ENCODE measurements around the gene PDHX.

PDHX gene

DNA sequence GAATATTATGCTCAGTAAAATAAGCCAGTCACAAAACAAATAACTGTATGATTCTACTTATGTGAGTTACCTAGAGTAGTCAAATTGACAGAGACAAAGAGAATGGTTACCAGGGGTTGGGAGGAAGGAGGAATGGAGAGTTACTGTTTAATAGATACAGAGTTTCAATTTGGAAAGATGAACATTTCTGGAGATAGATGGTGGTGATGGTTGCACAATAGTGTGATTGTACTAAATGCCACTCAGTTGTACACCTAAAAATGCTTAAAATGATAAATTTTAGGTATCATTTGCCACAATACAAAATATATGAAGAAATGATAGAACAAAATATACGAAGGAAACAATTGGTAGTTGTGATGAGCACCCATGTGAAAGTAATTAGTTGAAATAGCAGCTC lies 43.4 kb downstream of the PDHX start:
- no peak for DNase-seq

- no peak for DNase-seq
These were observed 43.9 kb downstream of the PDHX start for GRCh38 chr11:34960277-34960676.

- DNase-seq: no peak
These were observed 45.6 kb downstream of the PDHX start for GRCh38 chr11:34962034-34962433.

DNA sequence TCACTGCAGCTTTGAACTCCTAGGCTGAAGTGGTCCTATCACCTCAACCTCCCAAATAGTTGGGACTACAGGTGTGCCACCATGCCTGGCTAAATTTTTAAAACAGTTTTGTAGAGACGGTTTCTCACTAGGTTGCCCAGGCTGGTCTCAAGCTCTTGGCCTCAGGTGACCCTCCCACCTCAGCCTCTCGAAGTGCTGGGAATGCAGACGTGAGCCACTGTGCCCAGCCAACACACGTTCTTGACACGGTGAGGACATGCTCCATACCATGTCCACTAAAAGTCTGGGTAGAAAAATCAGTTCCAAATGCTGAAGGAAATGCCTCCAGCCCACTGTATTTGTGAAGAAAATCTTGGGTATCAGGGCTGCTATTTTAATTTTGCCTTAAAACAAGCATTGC lies 46.9 kb downstream of the PDHX start:
- no peak for DNase-seq

- DNase-seq: no peak
These were observed 48.4 kb downstream of the PDHX start for GRCh38 chr11:34964610-34965331.

GRCh38 chr11:34968862-34969261 lies 52.4 kb downstream of the PDHX start:
- DNase-seq: no peak

DNA sequence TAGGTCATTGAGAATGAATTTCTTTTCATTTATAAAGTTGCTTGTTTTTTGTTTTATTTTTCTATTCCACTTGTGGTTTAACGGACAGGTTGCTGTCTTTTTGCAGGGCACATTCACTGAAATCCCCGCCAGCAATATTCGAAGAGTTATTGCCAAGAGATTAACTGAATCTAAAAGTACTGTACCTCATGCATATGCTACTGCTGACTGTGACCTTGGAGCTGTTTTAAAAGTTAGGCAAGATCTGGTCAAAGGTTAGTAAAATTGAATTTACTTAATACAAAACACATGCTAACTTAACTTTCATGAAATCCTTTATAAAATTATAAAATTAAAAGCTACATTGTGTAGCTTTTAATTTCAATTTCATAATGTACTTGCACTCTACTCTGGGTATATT lies 53.6 kb downstream of the PDHX start:
- DNase-seq: no peak

DNA sequence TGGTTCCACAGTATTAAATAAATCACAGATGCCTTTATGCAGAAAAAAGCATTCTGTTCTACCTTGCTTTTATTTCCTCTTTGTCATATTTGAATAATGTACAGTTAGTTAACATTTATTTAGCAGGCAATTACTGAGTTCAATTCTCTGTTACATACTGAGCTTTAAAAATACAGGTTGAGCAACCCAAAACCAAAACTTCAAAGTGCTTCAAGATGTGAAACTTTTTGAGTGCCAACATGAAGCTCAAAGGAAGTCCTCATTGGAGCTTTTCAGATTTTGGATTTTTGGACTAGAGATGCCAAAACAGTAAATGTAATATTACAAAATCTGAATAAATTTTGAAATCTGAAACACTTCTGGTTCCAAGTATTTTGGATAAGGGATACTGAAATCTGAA lies 54.1 kb downstream of the PDHX start:
- no peak for DNase-seq

- DNase-seq: no peak
These were observed 55.5 kb downstream of the PDHX start for GRCh38 chr11:34971928-34972327.

DNA sequence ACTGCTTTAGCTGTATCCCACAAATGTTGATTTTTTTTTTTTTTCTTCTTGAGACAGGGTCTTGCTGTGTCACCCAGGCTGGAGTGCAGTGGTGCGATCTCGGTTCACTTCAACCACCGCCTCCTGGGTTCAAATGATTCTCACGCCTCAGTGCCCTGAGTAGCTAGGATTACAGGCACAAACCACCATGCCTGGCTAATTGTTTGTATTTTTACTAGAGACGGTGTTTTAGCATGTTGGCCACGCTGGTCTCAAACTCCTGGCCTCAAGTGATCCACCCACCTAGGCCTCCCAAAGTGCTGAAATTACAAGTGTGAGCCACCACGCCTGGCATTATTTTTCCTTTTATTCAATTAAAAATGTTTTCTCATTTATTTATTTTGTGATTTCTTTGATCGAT lies 55.9 kb downstream of the PDHX start:
- DNase-seq: no peak

- DNase-seq: no peak
These were observed 56.5 kb downstream of the PDHX start for GRCh38 chr11:34972892-34973291.

DNA sequence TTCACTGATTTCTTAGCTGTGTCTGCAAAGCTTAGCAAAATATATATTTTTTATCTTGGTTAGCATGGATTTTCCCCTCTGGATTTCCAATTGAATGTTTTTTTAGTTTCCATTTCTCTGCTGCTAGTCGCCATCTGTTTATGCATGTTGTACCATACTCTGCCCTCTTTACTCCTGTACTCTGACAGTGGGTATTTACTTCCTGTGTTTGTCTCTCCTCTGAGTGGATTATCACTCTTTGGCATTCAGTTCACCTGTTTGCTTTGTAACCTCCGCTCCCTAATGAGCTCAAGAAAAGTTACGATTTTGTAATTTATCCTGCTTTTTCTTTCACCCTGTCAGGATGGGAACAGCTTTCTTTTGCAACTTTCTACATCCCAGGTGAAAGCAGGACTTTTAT lies 59.1 kb downstream of the PDHX start:
- DNase-seq: no peak

DNA sequence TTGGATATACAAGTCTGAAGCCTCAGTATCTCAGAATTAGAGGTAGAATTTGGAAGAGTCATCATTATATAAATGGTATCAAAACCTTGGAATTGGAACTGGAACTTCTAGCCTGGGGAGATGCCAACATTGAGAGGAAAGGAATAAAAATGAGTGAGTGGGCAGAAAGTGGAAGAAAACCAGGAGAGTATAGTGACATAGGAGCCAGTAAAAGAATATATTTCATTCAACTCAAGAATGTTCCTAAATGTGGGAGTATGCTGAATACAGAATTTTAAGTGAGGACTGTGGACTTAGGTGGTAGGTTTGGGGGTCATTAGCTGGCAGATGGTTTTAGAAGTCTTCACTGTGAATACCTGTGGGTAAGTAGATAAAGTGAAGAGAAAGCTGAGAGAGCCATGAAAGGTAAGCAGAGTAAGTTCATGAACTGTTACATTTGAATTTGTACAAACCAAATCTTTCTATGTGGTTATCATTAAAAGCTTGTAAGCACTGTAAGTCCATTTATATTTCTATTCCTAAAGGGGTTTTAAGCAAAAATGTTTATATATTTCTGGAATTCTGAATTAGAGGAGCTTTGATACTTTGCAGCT lies 60.2 kb downstream of the PDHX start:
- DNase-seq: no peak

DNA sequence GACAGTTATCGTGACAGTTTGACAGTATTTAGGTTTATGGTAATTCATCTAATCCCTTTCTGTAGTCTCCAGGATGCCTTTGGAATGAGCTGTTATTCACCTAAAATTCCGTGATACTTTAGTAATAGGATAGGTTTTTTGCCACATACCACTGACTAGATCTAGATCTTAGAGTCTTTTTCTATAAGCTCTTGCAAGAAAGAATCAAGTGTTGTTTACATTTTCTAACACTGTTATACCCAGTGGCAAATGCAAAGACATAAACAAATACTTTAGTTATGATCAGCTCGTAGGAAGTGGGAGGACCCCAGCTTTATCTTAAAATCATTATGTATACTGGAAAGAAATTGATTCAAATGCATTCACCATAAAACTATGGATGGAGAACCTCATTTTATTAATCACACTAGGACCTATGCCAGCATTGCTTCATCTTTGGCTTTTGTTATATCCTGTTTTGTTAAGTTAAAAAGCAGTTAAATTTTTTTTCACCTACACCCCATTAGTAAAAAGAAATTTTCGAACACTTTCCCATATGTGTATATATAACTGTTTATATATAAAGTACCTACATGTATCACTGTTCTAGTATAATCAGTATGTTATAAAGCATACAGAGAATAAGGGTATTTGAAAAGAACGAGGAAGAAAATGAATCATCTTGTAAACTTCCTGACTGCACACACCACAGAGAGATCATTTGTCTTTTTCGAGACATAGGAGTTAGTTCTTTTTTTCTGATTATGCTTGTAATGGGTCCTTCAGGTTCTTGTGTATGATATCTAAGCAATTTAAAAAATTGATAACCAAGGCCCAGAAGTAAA lies 60.9 kb downstream of the PDHX start:
- DNase-seq: no peak

DNA sequence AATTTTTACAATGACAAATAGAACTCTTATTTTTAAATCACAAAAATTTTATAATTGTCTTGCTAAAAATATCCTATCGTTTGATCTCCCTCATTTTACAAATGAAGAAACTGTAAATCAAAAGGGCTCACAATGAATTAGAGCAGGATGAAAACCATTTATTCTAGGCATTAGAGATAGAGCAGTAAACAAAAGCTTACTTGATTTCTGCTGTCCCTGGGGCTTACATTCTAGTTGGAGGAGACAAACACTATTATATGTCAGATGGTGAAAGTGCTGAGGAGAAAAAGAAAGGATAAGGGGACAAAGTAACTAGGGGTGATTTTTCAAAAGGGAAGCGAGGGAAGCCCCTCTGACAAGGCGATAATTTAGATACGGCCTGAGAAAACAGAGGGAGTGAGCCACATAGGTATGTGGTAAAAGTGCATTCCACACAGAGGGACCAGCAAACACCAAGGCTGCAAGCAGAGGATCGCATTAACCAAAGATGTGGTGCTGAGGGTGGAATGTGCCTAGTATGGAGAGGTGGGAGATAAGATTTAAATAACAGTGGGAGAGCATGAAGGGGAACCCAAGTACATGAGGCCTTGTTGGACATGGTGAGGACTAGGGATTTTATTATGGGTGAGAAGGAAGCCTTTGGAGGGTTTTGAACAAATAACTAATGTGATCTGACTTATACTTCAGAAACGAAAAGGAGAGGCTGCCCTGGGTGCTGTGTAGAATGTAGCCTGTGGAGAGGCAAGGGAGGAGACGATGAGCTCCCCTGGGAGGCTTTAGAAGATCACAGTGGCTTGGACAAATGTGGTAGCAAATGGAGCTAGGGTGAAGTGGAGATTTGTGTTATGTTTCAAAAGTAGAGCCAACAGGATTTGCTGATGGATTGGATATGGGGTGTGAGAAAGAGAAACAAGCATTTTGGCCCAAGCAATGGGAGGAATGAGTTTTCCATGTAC lies 62.1 kb downstream of the PDHX start:
- DNase-seq: no peak

DNA sequence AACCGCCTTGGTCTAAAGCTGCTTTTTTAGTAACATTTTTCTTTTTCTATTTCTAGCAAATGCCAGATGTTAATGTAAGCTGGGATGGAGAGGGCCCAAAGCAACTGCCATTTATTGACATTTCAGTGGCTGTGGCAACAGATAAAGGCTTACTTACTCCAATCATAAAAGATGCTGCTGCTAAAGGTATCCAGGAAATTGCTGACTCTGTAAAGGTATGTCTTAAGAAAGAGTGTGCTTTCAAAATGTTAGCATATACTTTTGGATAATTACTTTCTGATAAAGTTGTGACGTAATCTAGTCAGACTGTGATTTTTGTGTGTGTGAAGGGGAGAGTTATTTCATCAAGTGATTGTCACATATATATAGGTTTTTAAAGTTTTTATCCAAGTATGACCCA lies 68.1 kb downstream of the PDHX start:
- no peak for DNase-seq

- no peak for DNase-seq
These were observed 70.6 kb downstream of the PDHX start for GRCh38 chr11:34986883-34987520.

GRCh38 chr11:34987617-34988016 lies 71.2 kb downstream of the PDHX start:
- no peak for DNase-seq

GRCh38 chr11:34988294-34989255 lies 72.2 kb downstream of the PDHX start:
- DNase-seq: no peak

DNA sequence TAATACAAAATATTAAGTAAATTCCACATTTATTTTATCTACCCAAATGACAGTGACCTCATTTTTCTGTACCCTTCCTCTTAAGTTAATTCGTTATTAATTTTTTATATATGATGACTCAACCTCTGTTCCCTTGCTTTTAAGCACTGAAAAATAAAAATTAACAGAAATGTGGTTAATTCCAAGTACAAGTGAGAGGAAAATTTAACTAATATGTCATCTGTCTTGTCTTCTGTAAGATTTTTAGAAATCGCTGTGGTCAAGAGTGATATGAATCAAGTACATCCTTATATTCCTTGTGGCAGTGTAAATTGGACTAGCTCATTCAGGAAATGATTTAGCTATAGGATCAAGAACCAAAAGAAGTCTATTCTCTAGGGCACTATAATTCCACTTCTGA lies 74.5 kb downstream of the PDHX start:
- no peak for DNase-seq

- DNase-seq: no peak
These were observed 78.4 kb downstream of the PDHX start for GRCh38 chr11:34994854-34995253.

Data from stimulated activated CD8-positive, alpha-beta memory T cell treated with anti-CD3 and anti-CD28 coated beads, Interleukin-4, amount 100 ng/mL, for 48 hours (primary cell).